Caco-2 (cell line): Measurements from ENCODE around the gene C2CD3. TPM values are rescaled to one million over a fixed set of nuclear protein-coding genes. Genes with fewer than 3 reads are reported as not detected.

Experiments used
- BruUV-seq: library from RNA; stranded (reverse); fragments of 400-500 nt; replicated peaks from 2 replicates; lab custom pipeline; 2021; lab: Mats Ljungman, UMichigan
- CTCF ChIA-PET: fragments of 300-600 bp; sonication (Branson Sonifier 250); formaldehyde crosslinking; loops from one replicate; lab custom pipeline; 2022; ENCODE audit warnings: antibody characterized with exemption; lab: Charles Lee
- POLR2A ChIA-PET: fragments of 300-600 bp; sonication (Branson Sonifier 250); formaldehyde crosslinking; loops from one replicate; lab custom pipeline; 2022; ENCODE audit warnings: antibody characterized with exemption; lab: Charles Lee
- DNase-seq, 2 experiments: peaks; one replicate each; pipeline versions ENCODE4 v3.0.0 to v3.0.0-alpha.2; 2020 to 2022
- H3K27me3 ChIP-seq: replicated peaks from 2 replicates; pipeline ENCODE4 v1.6.0; 2011; ENCODE audit warnings: low read length; ENCODE audit not compliant: control insufficient read depth, insufficient read depth
- H3K36me3 ChIP-seq: 2 replicates; pipeline ENCODE4 v1.5.1; 2011; ENCODE audit warnings: low read length; ENCODE audit not compliant: control insufficient read depth, insufficient read depth
- H3K4me1 ChIP-seq: fragments of 250-450 bp; sonication (Bioruptor Pico); 2 replicates; pipeline ENCODE4 v1.5.1; 2020; ENCODE audit warnings: mild to moderate bottlenecking
- H3K4me3 ChIP-seq: 2 replicates; pipeline ENCODE4 v1.5.1; 2011; ENCODE audit warnings: low read depth, mild to moderate bottlenecking, control low read depth, low read length
- H3K9me3 ChIP-seq: fragments of 250-450 bp; sonication (Bioruptor Pico); 2 replicates; pipeline ENCODE4 v1.5.1; 2020; ENCODE audit warnings: mild to moderate bottlenecking, moderate library complexity
- H3K27ac Mint-ChIP-seq: one replicate; pipeline ENCODE4 v1.8.0; 2022; ENCODE audit warnings: mixed read lengths; ENCODE audit not compliant: unreplicated experiment
- H3K27me3 Mint-ChIP-seq: one replicate; pipeline ENCODE4 v1.8.0; 2022; ENCODE audit warnings: mixed read lengths; ENCODE audit not compliant: insufficient read depth, unreplicated experiment
- H3K36me3 Mint-ChIP-seq: one replicate; pipeline ENCODE4 v1.8.0; 2022; ENCODE audit warnings: mild to moderate bottlenecking, mixed read lengths; ENCODE audit not compliant: insufficient read depth, unreplicated experiment
- H3K4me1 Mint-ChIP-seq: one replicate; pipeline ENCODE4 v1.8.0; 2022; ENCODE audit warnings: low read depth, mixed read lengths; ENCODE audit not compliant: unreplicated experiment
- H3K4me3 Mint-ChIP-seq: one replicate; pipeline ENCODE4 v1.8.0; 2022; ENCODE audit warnings: mild to moderate bottlenecking, moderate library complexity, mixed read lengths; ENCODE audit not compliant: unreplicated experiment
- H3K9me3 Mint-ChIP-seq: one replicate; pipeline ENCODE4 v1.8.0; 2022; ENCODE audit warnings: mixed read lengths; ENCODE audit not compliant: unreplicated experiment
- intact Hi-C: fragments of 100-400 bp; cut with micrococcal nuclease; formaldehyde crosslinking; loops from one replicate; pipeline ENCODE4 v1.10.0; 2022; ENCODE audit not compliant: unreplicated experiment
- total RNA-seq: library from RNA; stranded (reverse); gene quantifications from 2 replicates; pipeline ENCODE4 v1.2.3, GENCODE V29; 2022
- TF ChIP-seq, protein P1 (sequence below), 2 experiments: fragments of 200-600 bp in 1 of 2; IDR thresholded peaks; 1 replicate in 1 of 2; 2 replicates in 1 of 2; pipeline versions ENCODE4 v1.5.1 to v1.8.0; 2011 to 2022; ENCODE audit warnings: antibody characterized with exemption in 1 of 2, control low read depth in 1 of 2, inconsistent platforms in 1 of 2, low read depth in 1 of 2, low read length in 1 of 2, mild to moderate bottlenecking in 1 of 2, moderate library complexity in 1 of 2; ENCODE audit not compliant: insufficient read depth in 1 of 2, severe bottlenecking in 1 of 2, unreplicated experiment in 1 of 2

The C2CD3 gene
- total RNA-seq, 1 experiment from 2014 or later = 47.5 TPM

DNA sequence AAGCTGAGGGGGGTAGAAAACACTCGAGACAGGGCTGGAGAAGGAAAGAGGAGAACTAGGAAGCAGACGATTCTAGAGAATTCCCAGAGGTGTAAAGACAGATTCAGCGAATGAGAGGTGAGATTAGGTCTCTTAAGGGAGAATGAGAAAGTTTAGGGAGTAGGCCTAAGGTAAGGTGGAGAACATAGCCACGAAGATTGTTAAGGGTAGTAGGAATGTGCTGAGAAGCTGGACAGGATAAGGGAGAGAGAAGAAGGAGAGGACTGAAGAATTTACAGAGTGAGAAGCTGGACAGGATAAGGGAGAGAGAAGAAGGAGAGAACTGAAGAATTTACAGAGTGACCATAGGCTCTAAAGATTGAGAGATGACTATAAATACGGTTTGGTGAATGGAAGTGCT lies 1.2 kb upstream of the C2CD3 start:
- Histone ChIP-seq H3K4me1 (peaks cover 39% of the 10 kb centered on the region), H3K27me3 (no peaks in the 10 kb centered on the region), H3K36me3 (no peaks in the 10 kb centered on the region; the same call in 1 of the 2 replicates), H3K9me3 (no peaks in the 10 kb centered on the region), H3K4me3 (peak overlapping the region; percentile 75)
- TF ChIP-seq, protein P1, sequence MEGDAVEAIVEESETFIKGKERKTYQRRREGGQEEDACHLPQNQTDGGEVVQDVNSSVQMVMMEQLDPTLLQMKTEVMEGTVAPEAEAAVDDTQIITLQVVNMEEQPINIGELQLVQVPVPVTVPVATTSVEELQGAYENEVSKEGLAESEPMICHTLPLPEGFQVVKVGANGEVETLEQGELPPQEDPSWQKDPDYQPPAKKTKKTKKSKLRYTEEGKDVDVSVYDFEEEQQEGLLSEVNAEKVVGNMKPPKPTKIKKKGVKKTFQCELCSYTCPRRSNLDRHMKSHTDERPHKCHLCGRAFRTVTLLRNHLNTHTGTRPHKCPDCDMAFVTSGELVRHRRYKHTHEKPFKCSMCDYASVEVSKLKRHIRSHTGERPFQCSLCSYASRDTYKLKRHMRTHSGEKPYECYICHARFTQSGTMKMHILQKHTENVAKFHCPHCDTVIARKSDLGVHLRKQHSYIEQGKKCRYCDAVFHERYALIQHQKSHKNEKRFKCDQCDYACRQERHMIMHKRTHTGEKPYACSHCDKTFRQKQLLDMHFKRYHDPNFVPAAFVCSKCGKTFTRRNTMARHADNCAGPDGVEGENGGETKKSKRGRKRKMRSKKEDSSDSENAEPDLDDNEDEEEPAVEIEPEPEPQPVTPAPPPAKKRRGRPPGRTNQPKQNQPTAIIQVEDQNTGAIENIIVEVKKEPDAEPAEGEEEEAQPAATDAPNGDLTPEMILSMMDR (IDR thresholded peaks at IDR 0.05; ENCODE audit: insufficient read depth in 1 of 2, low read depth in 1 of 2, low read length in 1 of 2, severe bottlenecking in 1 of 2, unreplicated experiment in 1 of 2) = no peak
- H3K27me3 Mint-ChIP-seq = no peaks in the 10 kb centered on the region
- BruUV-seq = no TSS peak
- intact Hi-C loops = loop anchor here (1.0 to 5.0 kb wide), 7 partner anchors 34 to 295 kb away; partner anchors contain the start of genes COA4 and PAAF1
- DNase-seq = no peak
- H3K4me3 Mint-ChIP-seq = no peak overlapping the region
- CTCF ChIA-PET = no interaction called here
- no peaks in the 10 kb centered on the region for H3K9me3 Mint-ChIP-seq
- POLR2A ChIA-PET = interaction anchor here (0.6 to 3.4 kb wide), 3 partner anchors 13 to 563 kb away, joined by 3 to 42 read pairs (median 4); partner anchors contain the start of gene UCP2
- peaks cover 6% of the 10 kb centered on the region for H3K4me1 Mint-ChIP-seq
- peaks cover 10% of the 10 kb centered on the region for H3K36me3 Mint-ChIP-seq
- no peak overlapping the region for H3K27ac Mint-ChIP-seq

DNA sequence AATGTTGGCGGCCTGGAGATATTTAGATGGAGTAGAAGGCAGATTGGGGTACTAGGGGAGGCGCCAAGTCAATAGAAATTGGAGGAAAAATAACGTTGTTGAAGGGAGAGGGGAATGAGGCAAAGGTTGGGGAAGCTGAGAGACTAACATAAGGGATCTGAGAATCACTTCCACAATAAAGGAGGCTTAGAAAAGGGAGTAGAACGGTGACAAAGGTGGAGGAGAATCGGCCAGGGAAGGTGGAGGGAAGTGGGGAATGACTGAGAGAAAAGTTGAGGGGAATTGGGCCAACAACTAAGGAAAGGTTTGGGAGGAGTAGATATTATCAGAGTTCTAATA lies 797 bp upstream of the C2CD3 start:
- Mint-ChIP-seq H3K27ac (no peak overlapping the region), H3K4me1 (peaks cover 6% of the 10 kb centered on the region), H3K36me3 (peaks cover 9% of the 10 kb centered on the region), H3K4me3 (no peak overlapping the region), H3K27me3 (no peaks in the 10 kb centered on the region), H3K9me3 (no peaks in the 10 kb centered on the region)
- Histone ChIP-seq H3K4me1 (peaks cover 37% of the 10 kb centered on the region), H3K36me3 (peaks cover 1% of the 10 kb centered on the region), H3K9me3 (no peaks in the 10 kb centered on the region), H3K27me3 (no peaks in the 10 kb centered on the region), H3K4me3 (peak overlapping the region; percentile 75)
- intact Hi-C loops = loop anchor here (1.0 to 5.0 kb wide), 7 partner anchors 33 to 295 kb away; partner anchors contain the start of genes COA4 and PAAF1
- TF ChIP-seq, protein P1 (IDR thresholded peaks at IDR 0.05; ENCODE audit: insufficient read depth in 1 of 2, low read depth in 1 of 2, low read length in 1 of 2, severe bottlenecking in 1 of 2, unreplicated experiment in 1 of 2) = no peak
- ChIA-PET POLR2A (interaction anchor here (0.6 to 3.4 kb wide), 8 partner anchors 13 to 564 kb away, joined by 3 to 42 read pairs (median 6); partner anchors contain the start of genes LIPT2, PGM2L1 and UCP2), CTCF (interaction anchor here (0.9 to 1.9 kb wide), 13 partner anchors 12 to 208 kb away, joined by 3 to 15 read pairs (median 7); partner anchors contain the start of gene UCP2)
- DNase-seq = no peak
- TSS peak; percentile 41 for BruUV-seq

DNA sequence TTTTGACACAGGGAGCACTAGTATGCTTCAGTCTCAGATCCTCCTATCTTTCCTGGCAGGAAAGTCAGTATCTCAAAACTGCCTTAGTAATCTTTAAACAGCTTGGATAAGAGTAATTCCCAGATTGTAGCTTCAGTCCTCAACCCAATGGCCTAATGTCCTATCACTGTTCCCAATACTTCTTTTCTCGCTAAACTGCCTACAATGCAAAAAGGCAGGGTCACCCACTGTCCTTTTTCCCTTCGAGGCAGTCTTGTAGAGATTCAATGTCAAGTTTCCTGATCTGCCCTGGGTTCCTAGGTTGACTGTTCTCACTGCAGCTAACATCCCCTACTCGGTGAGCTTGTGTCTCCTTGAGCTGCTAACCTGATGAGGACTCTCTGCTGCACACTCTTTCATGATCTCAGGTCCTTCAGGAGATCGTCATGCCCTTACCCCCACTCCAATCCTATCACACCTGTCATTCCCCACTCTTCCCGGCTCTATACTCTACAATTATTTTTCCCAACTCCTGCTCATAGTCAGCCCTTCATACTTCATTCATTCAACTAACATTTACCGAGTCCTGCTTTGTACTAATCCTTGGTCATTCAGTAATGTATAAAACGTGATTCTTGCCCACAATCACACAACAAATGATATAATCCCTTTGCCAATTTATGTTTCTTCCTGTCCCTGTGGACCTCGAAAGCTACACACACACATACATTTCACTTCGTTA lies 904 bp downstream of the C2CD3 start:
- Mint-ChIP-seq H3K27ac (no peak overlapping the region), H3K36me3 (peaks cover 5% of the 10 kb centered on the region), H3K4me1 (peaks cover 6% of the 10 kb centered on the region), H3K4me3 (no peak overlapping the region), H3K9me3 (no peaks in the 10 kb centered on the region), H3K27me3 (no peaks in the 10 kb centered on the region)
- CTCF ChIA-PET = interaction anchor here (0.6 to 1.9 kb wide), 14 partner anchors 14 to 427 kb away, joined by 3 to 15 read pairs (median 6); partner anchors contain the start of gene UCP2
- Histone ChIP-seq H3K36me3 (peaks cover 1% of the 10 kb centered on the region), H3K27me3 (no peaks in the 10 kb centered on the region), H3K9me3 (no peaks in the 10 kb centered on the region), H3K4me3 (peak overlapping the region; percentile 70), H3K4me1 (peaks cover 27% of the 10 kb centered on the region)
- DNase-seq = no peak
- POLR2A ChIA-PET = interaction anchor here (0.6 to 3.4 kb wide), 8 partner anchors 29 to 605 kb away, joined by 6 to 42 read pairs (median 12); partner anchors contain the start of genes LIPT2 and UCP2
- intact Hi-C loops = loop anchor here (2.0 to 5.0 kb wide), 4 partner anchors 75 to 293 kb away; partner anchors contain the start of genes COA4 and PAAF1
- no TSS peak for BruUV-seq
- TF ChIP-seq, protein P1 (IDR thresholded peaks at IDR 0.05; ENCODE audit: insufficient read depth in 1 of 2, low read depth in 1 of 2, low read length in 1 of 2, severe bottlenecking in 1 of 2, unreplicated experiment in 1 of 2) = no peak
